GM23338 (cell line): ENCODE results near the gene MICAL1.

Experiments
- CREB1 ChIP-seq: fragments of 250-450 bp; sonication (Bioruptor Pico); IDR thresholded peaks from 2 replicates; pipeline ENCODE4 v1.5.0; 2020; ENCODE audit warnings: low read depth, mild to moderate bottlenecking, moderate library complexity
- CTCF ChIP-seq, 2 experiments: fragments of 200-600 bp in 1 of 2; sonication (generic) in 1 of 2; conservative IDR thresholded peaks; 2 replicates each; pipeline versions ENCODE4 v1.5.1 to v1.6.1; 2016 to 2017; ENCODE audit warnings: antibody characterized with exemption in 2 of 2, low read depth in 2 of 2, mild to moderate bottlenecking in 2 of 2, moderate library complexity in 1 of 2
- EZH2 ChIP-seq: fragments of 200-600 bp; sonication (generic); IDR thresholded peaks from one replicate; pipeline ENCODE4 v1.8.0; 2017; ENCODE audit warnings: antibody characterized with exemption, mild to moderate bottlenecking, low read depth; ENCODE audit not compliant: unreplicated experiment
- EZH2phosphoT487 ChIP-seq: fragments of 200-600 bp; sonication (generic); IDR thresholded peaks from one replicate; pipeline ENCODE4 v1.8.1; 2018; ENCODE audit warnings: antibody characterized with exemption; ENCODE audit not compliant: unreplicated experiment
- JUNB ChIP-seq: IDR thresholded peaks from one replicate; pipeline ENCODE4 v1.6.1; 2016; ENCODE audit warnings: antibody characterized with exemption; ENCODE audit not compliant: unreplicated experiment
- NANOG ChIP-seq: IDR thresholded peaks from 2 replicates; pipeline ENCODE4 v1.6.1; 2016; ENCODE audit warnings: antibody characterized with exemption, borderline replicate concordance
- POLR2AphosphoS5 ChIP-seq: IDR thresholded peaks from 2 replicates; pipeline ENCODE4 v1.6.1; 2016; ENCODE audit warnings: antibody characterized with exemption, low read depth
- STAT1 ChIP-seq: IDR thresholded peaks from one replicate; pipeline ENCODE4 v1.6.1; 2016; ENCODE audit warnings: antibody characterized with exemption; ENCODE audit not compliant: unreplicated experiment
- ZNF114 ChIP-seq: fragments of 250-450 bp; sonication (Bioruptor Pico); IDR thresholded peaks from 2 replicates; pipeline ENCODE4 v1.5.0; 2020; ENCODE audit warnings: mild to moderate bottlenecking, moderate library complexity
- ZNF331 ChIP-seq: fragments of 250-450 bp; sonication (Bioruptor Pico); IDR thresholded peaks from 2 replicates; pipeline ENCODE4 v1.5.0; 2020; ENCODE audit warnings: low read depth, mild to moderate bottlenecking, moderate library complexity
- ZNF462 ChIP-seq: fragments of 250-450 bp; sonication (Bioruptor Pico); IDR thresholded peaks from 2 replicates; pipeline ENCODE4 v1.5.0; 2020; ENCODE audit warnings: mild to moderate bottlenecking, moderate library complexity
- TF ChIP-seq, protein P1 (sequence below): IDR thresholded peaks from one replicate; pipeline ENCODE4 v1.6.1; 2018; ENCODE audit warnings: antibody characterized with exemption; ENCODE audit not compliant: unreplicated experiment
- TF ChIP-seq, protein P2 (sequence below): IDR thresholded peaks from 2 replicates; pipeline ENCODE4 v1.6.1; 2016; ENCODE audit warnings: antibody characterized with exemption

GRCh38 chr6:109451376-109451775 is 4.2 kb downstream of the MICAL1 start:
- TF ChIP-seq CTCF (conservative IDR thresholded peaks at IDR 0.05; ENCODE audit: low read depth in 2 of 2) = no peak
- TF ChIP-seq, protein P1, sequence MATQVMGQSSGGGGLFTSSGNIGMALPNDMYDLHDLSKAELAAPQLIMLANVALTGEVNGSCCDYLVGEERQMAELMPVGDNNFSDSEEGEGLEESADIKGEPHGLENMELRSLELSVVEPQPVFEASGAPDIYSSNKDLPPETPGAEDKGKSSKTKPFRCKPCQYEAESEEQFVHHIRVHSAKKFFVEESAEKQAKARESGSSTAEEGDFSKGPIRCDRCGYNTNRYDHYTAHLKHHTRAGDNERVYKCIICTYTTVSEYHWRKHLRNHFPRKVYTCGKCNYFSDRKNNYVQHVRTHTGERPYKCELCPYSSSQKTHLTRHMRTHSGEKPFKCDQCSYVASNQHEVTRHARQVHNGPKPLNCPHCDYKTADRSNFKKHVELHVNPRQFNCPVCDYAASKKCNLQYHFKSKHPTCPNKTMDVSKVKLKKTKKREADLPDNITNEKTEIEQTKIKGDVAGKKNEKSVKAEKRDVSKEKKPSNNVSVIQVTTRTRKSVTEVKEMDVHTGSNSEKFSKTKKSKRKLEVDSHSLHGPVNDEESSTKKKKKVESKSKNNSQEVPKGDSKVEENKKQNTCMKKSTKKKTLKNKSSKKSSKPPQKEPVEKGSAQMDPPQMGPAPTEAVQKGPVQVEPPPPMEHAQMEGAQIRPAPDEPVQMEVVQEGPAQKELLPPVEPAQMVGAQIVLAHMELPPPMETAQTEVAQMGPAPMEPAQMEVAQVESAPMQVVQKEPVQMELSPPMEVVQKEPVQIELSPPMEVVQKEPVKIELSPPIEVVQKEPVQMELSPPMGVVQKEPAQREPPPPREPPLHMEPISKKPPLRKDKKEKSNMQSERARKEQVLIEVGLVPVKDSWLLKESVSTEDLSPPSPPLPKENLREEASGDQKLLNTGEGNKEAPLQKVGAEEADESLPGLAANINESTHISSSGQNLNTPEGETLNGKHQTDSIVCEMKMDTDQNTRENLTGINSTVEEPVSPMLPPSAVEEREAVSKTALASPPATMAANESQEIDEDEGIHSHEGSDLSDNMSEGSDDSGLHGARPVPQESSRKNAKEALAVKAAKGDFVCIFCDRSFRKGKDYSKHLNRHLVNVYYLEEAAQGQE = no peak
- no peak for TF ChIP-seq POLR2AphosphoS5
- no peak for TF ChIP-seq CREB1 (CRISPR knock-in tag)
- no peak for TF ChIP-seq NANOG
- no peak for TF ChIP-seq EZH2
- TF ChIP-seq EZH2phosphoT487 = no peak
- no peak for TF ChIP-seq STAT1
- TF ChIP-seq JUNB = no peak
- TF ChIP-seq, protein P2, sequence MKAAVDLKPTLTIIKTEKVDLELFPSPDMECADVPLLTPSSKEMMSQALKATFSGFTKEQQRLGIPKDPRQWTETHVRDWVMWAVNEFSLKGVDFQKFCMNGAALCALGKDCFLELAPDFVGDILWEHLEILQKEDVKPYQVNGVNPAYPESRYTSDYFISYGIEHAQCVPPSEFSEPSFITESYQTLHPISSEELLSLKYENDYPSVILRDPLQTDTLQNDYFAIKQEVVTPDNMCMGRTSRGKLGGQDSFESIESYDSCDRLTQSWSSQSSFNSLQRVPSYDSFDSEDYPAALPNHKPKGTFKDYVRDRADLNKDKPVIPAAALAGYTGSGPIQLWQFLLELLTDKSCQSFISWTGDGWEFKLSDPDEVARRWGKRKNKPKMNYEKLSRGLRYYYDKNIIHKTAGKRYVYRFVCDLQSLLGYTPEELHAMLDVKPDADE = no peak
- TF ChIP-seq ZNF114 = no peak
- no peak for TF ChIP-seq ZNF331 (CRISPR knock-in tag)
- TF ChIP-seq ZNF462 (CRISPR knock-in tag) = no peak
